Activated T-cell treated with anti-CD3 and anti-CD28 coated beads, Interleukin-2, amount 50 U/mL, for 72 hours (primary cell): ENCODE data around the gene NSUN4. TPM values are rescaled to one million over a fixed set of nuclear protein-coding genes. Genes with fewer than 3 reads are reported as not detected.
"Not testable (repeated sequence)": the region's sequence is repeated elsewhere in the genome, so short reads cannot be mapped to it uniquely, and the experiment has no call there.

Experiments
- ATAC-seq, 2 donors: fragments of 150-1000 bp; cut with Tn5 transposase; replicated peaks in 1 of 2; 2 replicates each; pipeline ENCODE4 v1.10.0; 2021; ENCODE audit warnings: moderate library complexity in 2 of 2, mild to moderate bottlenecking in 1 of 2
- DNase-seq, 2 donors: peaks; one replicate each; pipeline ENCODE4 v3.0.0; 2021 to 2022; ENCODE audit warnings: mixed read lengths in 1 of 2
- H3K27ac Mint-ChIP-seq: one replicate; pipeline ENCODE4 v1.8.0; 2022; ENCODE audit warnings: mild to moderate bottlenecking, moderate library complexity, mixed read lengths
- H3K27me3 Mint-ChIP-seq: one replicate; pipeline ENCODE4 v1.8.0; 2022; ENCODE audit warnings: low read depth, mixed read lengths
- H3K36me3 Mint-ChIP-seq, 2 donors: one replicate each; pipeline ENCODE4 v1.8.0; 2022; ENCODE audit warnings: mixed read lengths in 2 of 2, mild to moderate bottlenecking in 1 of 2; ENCODE audit not compliant: insufficient read depth in 2 of 2
- H3K4me1 Mint-ChIP-seq: one replicate; pipeline ENCODE4 v1.8.0; 2022; ENCODE audit warnings: low read depth, mixed read lengths
- H3K4me3 Mint-ChIP-seq, 2 donors: one replicate each; pipeline ENCODE4 v1.8.0; 2022; ENCODE audit warnings: mild to moderate bottlenecking in 2 of 2, mixed read lengths in 2 of 2, moderate library complexity in 2 of 2
- H3K9me3 Mint-ChIP-seq, 2 donors: one replicate each; pipeline ENCODE4 v1.8.0; 2022; ENCODE audit warnings: mixed read lengths in 2 of 2
- total RNA-seq, 2 donors: library from RNA; stranded (reverse); gene quantifications; one replicate each; pipeline ENCODE4 v1.2.3, GENCODE V29; 2022

NSUN4 gene
- total RNA-seq, 2 donors from 2014 or later, result 42.4 to 42.9 TPM

- Mint-ChIP-seq H3K36me3 (no peaks in the 10 kb centered on the region), H3K4me1 (no peaks in the 10 kb centered on the region), H3K27ac (no peak overlapping the region), H3K27me3 (no peaks in the 10 kb centered on the region), H3K9me3 (no peaks in the 10 kb centered on the region), H3K4me3 (no peak overlapping the region)
- ATAC-seq, result no peak
- DNase-seq, result no peak
Measured at GRCh38 chr1:46334030-46334384, 6.6 kb upstream of the NSUN4 start.

- Mint-ChIP-seq H3K4me1 (peaks cover 7% of the 10 kb centered on the region), H3K27me3 (no peaks in the 10 kb centered on the region), H3K36me3 (no peaks in the 10 kb centered on the region), H3K9me3 (no peaks in the 10 kb centered on the region), H3K27ac (no peak overlapping the region), H3K4me3 (no peak overlapping the region)
- ATAC-seq (no peak), DNase-seq (no peak)
Measured at GRCh38 chr1:46335081-46335480, 5.5 kb upstream of the NSUN4 start.

- H3K4me3 Mint-ChIP-seq, H3K9me3 Mint-ChIP-seq, H3K27ac Mint-ChIP-seq, H3K27me3 Mint-ChIP-seq, ATAC-seq, DNase-seq: not testable (repeated sequence)
- peaks cover 9 to 15% of the 10 kb centered on the region in 2 donors for H3K36me3 Mint-ChIP-seq
- H3K4me1 Mint-ChIP-seq, result peaks cover 30% of the 10 kb centered on the region
Measured at GRCh38 chr1:46337409-46337808, 3.2 kb upstream of the NSUN4 start.

- DNase-seq (no peak), ATAC-seq (no peak)
- Mint-ChIP-seq H3K36me3 (peaks cover 13 to 24% of the 10 kb centered on the region in 2 donors), H3K27ac (peak overlapping the region; percentile 97), H3K4me3 (peak overlapping the region; percentile 90 to 100), H3K9me3 (no peaks in the 10 kb centered on the region), H3K27me3 (no peaks in the 10 kb centered on the region), H3K4me1 (peaks cover 61% of the 10 kb centered on the region)
Measured at GRCh38 chr1:46341222-46342083, 846 bp downstream of the NSUN4 start.

- H3K27ac Mint-ChIP-seq, result peak overlapping the region; percentile 97
- peaks cover 68% of the 10 kb centered on the region for H3K4me1 Mint-ChIP-seq
- H3K9me3 Mint-ChIP-seq, result no peaks in the 10 kb centered on the region
- DNase-seq (peak in 1 of 2 donors; percentile 8), ATAC-seq (no peak)
- H3K36me3 Mint-ChIP-seq, result peaks cover 13 to 31% of the 10 kb centered on the region in 2 donors
- H3K27me3 Mint-ChIP-seq, result no peaks in the 10 kb centered on the region
- peak overlapping the region; percentile 90 to 100 for H3K4me3 Mint-ChIP-seq
Measured at GRCh38 chr1:46342084-46342656, 1.6 kb downstream of the NSUN4 start.

GRCh38 chr1:46342677-46343350 is 2.2 kb downstream of the NSUN4 start:
- Mint-ChIP-seq H3K4me1 (peaks cover 74% of the 10 kb centered on the region), H3K27me3 (no peaks in the 10 kb centered on the region), H3K4me3 (peak overlapping the region; percentile 90 to 100)

GRCh38 chr1:46343351-46343695 is 2.7 kb downstream of the NSUN4 start:
- H3K4me3 Mint-ChIP-seq, result no peak overlapping the region
- no peak for DNase-seq
- H3K9me3 Mint-ChIP-seq, result no peaks in the 10 kb centered on the region
- no peaks in the 10 kb centered on the region for H3K27me3 Mint-ChIP-seq
- H3K36me3 Mint-ChIP-seq, result peaks cover 17 to 42% of the 10 kb centered on the region in 2 donors
- H3K27ac Mint-ChIP-seq, result peak overlapping the region; percentile 63
- no peak for ATAC-seq
- H3K4me1 Mint-ChIP-seq, result peaks cover 79% of the 10 kb centered on the region

More at GRCh38 chr1:46342677-46343350, 2.2 kb downstream of the NSUN4 start:
- H3K9me3 Mint-ChIP-seq, result no peaks in the 10 kb centered on the region
- no peak for DNase-seq
- peaks cover 15 to 37% of the 10 kb centered on the region in 2 donors for H3K36me3 Mint-ChIP-seq
- no peak for ATAC-seq
- peak overlapping the region; percentile 97 for H3K27ac Mint-ChIP-seq

- Mint-ChIP-seq H3K36me3 (peaks cover 17 to 42% of the 10 kb centered on the region in 2 donors), H3K4me3 (no peak overlapping the region), H3K27ac (no peak overlapping the region), H3K9me3 (no peaks in the 10 kb centered on the region), H3K27me3 (no peaks in the 10 kb centered on the region), H3K4me1 (peaks cover 80% of the 10 kb centered on the region)
- no peak for DNase-seq
- ATAC-seq, result no peak
Measured at GRCh38 chr1:46343705-46344104, 3.1 kb downstream of the NSUN4 start.

GRCh38 chr1:46344481-46344880 is 3.9 kb downstream of the NSUN4 start:
- H3K27ac Mint-ChIP-seq, result peak overlapping the region; percentile 20
- peaks cover 18 to 44% of the 10 kb centered on the region in 2 donors for H3K36me3 Mint-ChIP-seq
- DNase-seq (no peak), ATAC-seq (no peak)
- no peaks in the 10 kb centered on the region for H3K27me3 Mint-ChIP-seq
- peaks cover 79% of the 10 kb centered on the region for H3K4me1 Mint-ChIP-seq
- H3K9me3 Mint-ChIP-seq, result no peaks in the 10 kb centered on the region
- no peak overlapping the region for H3K4me3 Mint-ChIP-seq

- no peak for ATAC-seq
- H3K27ac Mint-ChIP-seq, result peak overlapping the region; percentile 30
Measured at GRCh38 chr1:46345281-46345680, 4.7 kb downstream of the NSUN4 start.

GRCh38 chr1:46352363-46352762 is 11.8 kb downstream of the NSUN4 start:
- H3K27ac Mint-ChIP-seq, result no peak overlapping the region
- no peak for DNase-seq
- H3K36me3 Mint-ChIP-seq, result peaks cover 8 to 38% of the 10 kb centered on the region in 2 donors

More at GRCh38 chr1:46345281-46345680, 4.7 kb downstream of the NSUN4 start:
- Mint-ChIP-seq H3K4me1 (peaks cover 76% of the 10 kb centered on the region), H3K9me3 (no peaks in the 10 kb centered on the region), H3K36me3 (peaks cover 21 to 47% of the 10 kb centered on the region in 2 donors), H3K4me3 (no peak overlapping the region), H3K27me3 (no peaks in the 10 kb centered on the region)
- no peak for DNase-seq

GRCh38 chr1:46355920-46356319 is 15.3 kb downstream of the NSUN4 start:
- peaks cover 0 to 31% of the 10 kb centered on the region in 2 donors for H3K36me3 Mint-ChIP-seq
- not testable (repeated sequence) for DNase-seq, H3K9me3 Mint-ChIP-seq, H3K27me3 Mint-ChIP-seq, H3K27ac Mint-ChIP-seq, H3K4me1 Mint-ChIP-seq, H3K4me3 Mint-ChIP-seq, ATAC-seq

More at GRCh38 chr1:46352363-46352762, 11.8 kb downstream of the NSUN4 start:
- Mint-ChIP-seq H3K4me3 (no peak overlapping the region), H3K27me3 (no peaks in the 10 kb centered on the region), H3K4me1 (peaks cover 15% of the 10 kb centered on the region), H3K9me3 (no peaks in the 10 kb centered on the region)
- ATAC-seq, result no peak

- H3K4me1 Mint-ChIP-seq, result no peaks in the 10 kb centered on the region
- peaks cover 4 to 28% of the 10 kb centered on the region in 2 donors for H3K36me3 Mint-ChIP-seq
- H3K9me3 Mint-ChIP-seq, result no peaks in the 10 kb centered on the region
- DNase-seq, result no peak
- H3K27ac Mint-ChIP-seq, result no peak overlapping the region
- no peak overlapping the region for H3K4me3 Mint-ChIP-seq
- ATAC-seq, result no peak
- no peaks in the 10 kb centered on the region for H3K27me3 Mint-ChIP-seq
Measured at GRCh38 chr1:46362158-46362557, 21.6 kb downstream of the NSUN4 start.
